Caco-2 (cell line): ENCODE measurements around the gene COPS9. TPM values are rescaled to one million over a fixed set of nuclear protein-coding genes. Genes with fewer than 3 reads are reported as not detected.

Experiments
- BruUV-seq: library from RNA; stranded (reverse); fragments of 400-500 nt; replicated peaks from 2 replicates; lab custom pipeline; 2021; lab: Mats Ljungman, UMichigan
- CTCF ChIA-PET: fragments of 300-600 bp; sonication (Branson Sonifier 250); formaldehyde crosslinking; loops from one replicate; lab custom pipeline; 2022; ENCODE audit warnings: antibody characterized with exemption; lab: Charles Lee
- POLR2A ChIA-PET: fragments of 300-600 bp; sonication (Branson Sonifier 250); formaldehyde crosslinking; loops from one replicate; lab custom pipeline; 2022; ENCODE audit warnings: antibody characterized with exemption; lab: Charles Lee
- DNase-seq, 2 experiments: peaks; one replicate each; pipeline versions ENCODE4 v3.0.0 to v3.0.0-alpha.2; 2020 to 2022
- H3K27me3 ChIP-seq: replicated peaks from 2 replicates; pipeline ENCODE4 v1.6.0; 2011; ENCODE audit warnings: low read length; ENCODE audit not compliant: control insufficient read depth, insufficient read depth
- H3K36me3 ChIP-seq: 2 replicates; pipeline ENCODE4 v1.5.1; 2011; ENCODE audit warnings: low read length; ENCODE audit not compliant: control insufficient read depth, insufficient read depth
- H3K4me1 ChIP-seq: fragments of 250-450 bp; sonication (Bioruptor Pico); 2 replicates; pipeline ENCODE4 v1.5.1; 2020; ENCODE audit warnings: mild to moderate bottlenecking
- H3K4me3 ChIP-seq: 2 replicates; pipeline ENCODE4 v1.5.1; 2011; ENCODE audit warnings: low read depth, mild to moderate bottlenecking, control low read depth, low read length
- H3K9me3 ChIP-seq: fragments of 250-450 bp; sonication (Bioruptor Pico); 2 replicates; pipeline ENCODE4 v1.5.1; 2020; ENCODE audit warnings: mild to moderate bottlenecking, moderate library complexity
- H3K27ac Mint-ChIP-seq: one replicate; pipeline ENCODE4 v1.8.0; 2022; ENCODE audit warnings: mixed read lengths; ENCODE audit not compliant: unreplicated experiment
- H3K27me3 Mint-ChIP-seq: one replicate; pipeline ENCODE4 v1.8.0; 2022; ENCODE audit warnings: mixed read lengths; ENCODE audit not compliant: insufficient read depth, unreplicated experiment
- H3K36me3 Mint-ChIP-seq: one replicate; pipeline ENCODE4 v1.8.0; 2022; ENCODE audit warnings: mild to moderate bottlenecking, mixed read lengths; ENCODE audit not compliant: insufficient read depth, unreplicated experiment
- H3K4me1 Mint-ChIP-seq: one replicate; pipeline ENCODE4 v1.8.0; 2022; ENCODE audit warnings: low read depth, mixed read lengths; ENCODE audit not compliant: unreplicated experiment
- H3K4me3 Mint-ChIP-seq: one replicate; pipeline ENCODE4 v1.8.0; 2022; ENCODE audit warnings: mild to moderate bottlenecking, moderate library complexity, mixed read lengths; ENCODE audit not compliant: unreplicated experiment
- H3K9me3 Mint-ChIP-seq: one replicate; pipeline ENCODE4 v1.8.0; 2022; ENCODE audit warnings: mixed read lengths; ENCODE audit not compliant: unreplicated experiment
- intact Hi-C: fragments of 100-400 bp; cut with micrococcal nuclease; formaldehyde crosslinking; loops from one replicate; pipeline ENCODE4 v1.10.0; 2022; ENCODE audit not compliant: unreplicated experiment
- total RNA-seq: library from RNA; stranded (reverse); gene quantifications from 2 replicates; pipeline ENCODE4 v1.2.3, GENCODE V29; 2022
- TF ChIP-seq, protein P1 (sequence below), 2 experiments: fragments of 200-600 bp in 1 of 2; IDR thresholded peaks; 1 replicate in 1 of 2; 2 replicates in 1 of 2; pipeline versions ENCODE4 v1.5.1 to v1.8.0; 2011 to 2022; ENCODE audit warnings: antibody characterized with exemption in 1 of 2, control low read depth in 1 of 2, inconsistent platforms in 1 of 2, low read depth in 1 of 2, low read length in 1 of 2, mild to moderate bottlenecking in 1 of 2, moderate library complexity in 1 of 2; ENCODE audit not compliant: insufficient read depth in 1 of 2, severe bottlenecking in 1 of 2, unreplicated experiment in 1 of 2

COPS9 gene
- total RNA-seq, 1 experiment from 2014 or later: 86.3 TPM

DNA sequence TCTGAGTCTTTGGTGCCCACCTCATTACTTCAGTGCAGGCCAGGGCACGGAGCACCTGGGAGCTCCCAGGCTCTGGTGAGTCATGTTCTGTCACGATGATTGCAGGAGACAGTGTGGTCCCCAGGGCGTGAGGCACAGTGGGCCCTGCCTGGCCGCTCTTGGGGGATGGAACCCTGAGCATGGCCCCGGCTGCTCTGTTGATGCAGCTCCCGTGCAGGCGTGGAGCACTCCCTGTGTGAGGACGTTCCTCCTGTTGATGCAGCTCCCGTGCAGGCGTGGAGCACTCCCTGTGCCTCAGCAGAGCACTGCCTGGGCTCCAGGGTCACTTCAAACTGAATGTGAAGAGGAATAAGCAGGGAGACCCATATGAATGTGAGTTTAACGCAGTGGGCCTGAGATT, 30.1 kb downstream of the COPS9 start:
- peaks cover 22% of the 10 kb centered on the region for H3K27me3 Mint-ChIP-seq
- BruUV-seq: no TSS peak
- ChIA-PET POLR2A (no interaction called here), CTCF (no interaction called here)
- H3K4me3 ChIP-seq: no peak overlapping the region
- H3K36me3 Mint-ChIP-seq: peaks cover 5% of the 10 kb centered on the region
- H3K4me3 Mint-ChIP-seq: no peak overlapping the region
- no peaks in the 10 kb centered on the region for H3K4me1 Mint-ChIP-seq
- no peaks in the 10 kb centered on the region for H3K27me3 ChIP-seq
- H3K36me3 ChIP-seq: no peaks in the 10 kb centered on the region
- H3K9me3 ChIP-seq: no peaks in the 10 kb centered on the region
- TF ChIP-seq, protein P1, sequence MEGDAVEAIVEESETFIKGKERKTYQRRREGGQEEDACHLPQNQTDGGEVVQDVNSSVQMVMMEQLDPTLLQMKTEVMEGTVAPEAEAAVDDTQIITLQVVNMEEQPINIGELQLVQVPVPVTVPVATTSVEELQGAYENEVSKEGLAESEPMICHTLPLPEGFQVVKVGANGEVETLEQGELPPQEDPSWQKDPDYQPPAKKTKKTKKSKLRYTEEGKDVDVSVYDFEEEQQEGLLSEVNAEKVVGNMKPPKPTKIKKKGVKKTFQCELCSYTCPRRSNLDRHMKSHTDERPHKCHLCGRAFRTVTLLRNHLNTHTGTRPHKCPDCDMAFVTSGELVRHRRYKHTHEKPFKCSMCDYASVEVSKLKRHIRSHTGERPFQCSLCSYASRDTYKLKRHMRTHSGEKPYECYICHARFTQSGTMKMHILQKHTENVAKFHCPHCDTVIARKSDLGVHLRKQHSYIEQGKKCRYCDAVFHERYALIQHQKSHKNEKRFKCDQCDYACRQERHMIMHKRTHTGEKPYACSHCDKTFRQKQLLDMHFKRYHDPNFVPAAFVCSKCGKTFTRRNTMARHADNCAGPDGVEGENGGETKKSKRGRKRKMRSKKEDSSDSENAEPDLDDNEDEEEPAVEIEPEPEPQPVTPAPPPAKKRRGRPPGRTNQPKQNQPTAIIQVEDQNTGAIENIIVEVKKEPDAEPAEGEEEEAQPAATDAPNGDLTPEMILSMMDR (IDR thresholded peaks at IDR 0.05; ENCODE audit: insufficient read depth in 1 of 2, low read depth in 1 of 2, low read length in 1 of 2, severe bottlenecking in 1 of 2, unreplicated experiment in 1 of 2): no peak
- no peak overlapping the region for H3K27ac Mint-ChIP-seq
- DNase-seq: no peak
- H3K4me1 ChIP-seq: no peaks in the 10 kb centered on the region
- H3K9me3 Mint-ChIP-seq: no peaks in the 10 kb centered on the region
- intact Hi-C loops: no loop called here

DNA sequence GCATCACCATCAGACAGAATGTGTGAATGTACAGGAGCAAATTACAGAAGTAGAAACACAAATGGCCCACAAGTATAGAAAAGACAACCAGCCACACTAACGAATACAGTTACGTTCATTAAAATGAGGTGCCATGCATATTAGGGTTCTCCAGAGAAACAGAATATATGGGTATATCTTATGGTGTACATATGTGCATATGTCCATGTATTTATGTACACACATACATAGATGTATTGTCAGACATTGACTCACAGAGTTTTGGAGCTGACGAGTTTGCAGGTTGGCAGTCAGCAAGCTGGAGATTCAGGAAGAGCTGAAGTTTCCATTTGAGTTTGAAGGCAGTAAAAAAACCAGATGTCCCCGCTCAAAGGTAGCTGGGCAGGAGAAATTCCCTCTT, 33.0 kb downstream of the COPS9 start:
- H3K27me3 Mint-ChIP-seq: peaks cover 16% of the 10 kb centered on the region
- Histone ChIP-seq H3K27me3 (no peaks in the 10 kb centered on the region), H3K36me3 (no peaks in the 10 kb centered on the region), H3K9me3 (no peaks in the 10 kb centered on the region), H3K4me1 (no peaks in the 10 kb centered on the region), H3K4me3 (no peak overlapping the region)
- TF ChIP-seq, protein P1 (IDR thresholded peaks at IDR 0.05; ENCODE audit: insufficient read depth in 1 of 2, low read depth in 1 of 2, low read length in 1 of 2, severe bottlenecking in 1 of 2, unreplicated experiment in 1 of 2): no peak
- H3K9me3 Mint-ChIP-seq: peaks cover 10% of the 10 kb centered on the region
- no peak overlapping the region for H3K4me3 Mint-ChIP-seq
- ChIA-PET CTCF (no interaction called here), POLR2A (no interaction called here)
- DNase-seq: no peak
- H3K36me3 Mint-ChIP-seq: no peaks in the 10 kb centered on the region
- intact Hi-C loops: no loop called here
- H3K27ac Mint-ChIP-seq: no peak overlapping the region
- H3K4me1 Mint-ChIP-seq: no peaks in the 10 kb centered on the region
- BruUV-seq: no TSS peak

DNA sequence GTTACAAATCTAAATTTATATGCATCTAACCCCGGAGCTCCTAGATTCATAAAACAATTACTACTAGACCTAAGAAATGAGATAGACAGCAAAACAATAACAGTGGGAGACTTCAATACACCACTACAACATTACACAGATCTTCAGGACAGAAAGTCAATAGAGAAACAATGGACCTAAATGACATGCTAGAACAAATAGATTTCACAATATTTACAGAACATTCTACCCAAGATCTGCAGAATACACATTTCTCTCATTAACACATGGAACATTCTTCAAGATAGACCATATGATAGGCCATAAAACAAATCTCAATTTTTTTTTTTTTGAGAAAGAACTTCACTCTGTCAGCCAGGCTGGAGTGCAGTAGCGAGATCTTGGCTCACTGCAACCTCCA, 37.8 kb downstream of the COPS9 start:
- H3K27me3 Mint-ChIP-seq: peaks cover 18% of the 10 kb centered on the region
- ChIA-PET CTCF (no interaction called here), POLR2A (no interaction called here)
- peaks cover 16% of the 10 kb centered on the region for H3K9me3 Mint-ChIP-seq
- intact Hi-C loops: no loop called here
- DNase-seq: no peak
- H3K27ac Mint-ChIP-seq: no peak overlapping the region
- TF ChIP-seq, protein P1 (IDR thresholded peaks at IDR 0.05; ENCODE audit: insufficient read depth in 1 of 2, low read depth in 1 of 2, low read length in 1 of 2, severe bottlenecking in 1 of 2, unreplicated experiment in 1 of 2): no peak
- no peak overlapping the region for H3K4me3 Mint-ChIP-seq
- Histone ChIP-seq H3K27me3 (no peaks in the 10 kb centered on the region), H3K4me1 (no peaks in the 10 kb centered on the region), H3K4me3 (no peak overlapping the region), H3K9me3 (no peaks in the 10 kb centered on the region), H3K36me3 (no peaks in the 10 kb centered on the region)
- H3K36me3 Mint-ChIP-seq: no peaks in the 10 kb centered on the region
- H3K4me1 Mint-ChIP-seq: no peaks in the 10 kb centered on the region
- BruUV-seq: no TSS peak
